HG03159 (cell line): ENCODE measurements around the gene HDAC5.
"Not testable (repeated sequence)": the region's sequence is repeated elsewhere in the genome, so short reads cannot be mapped to it uniquely, and the experiment has no call there.

Source experiments
- ATAC-seq: cut with Tn5 transposase; IDR thresholded peaks from one replicate; pipeline ENCODE4 v1.9.1; 2021; ENCODE audit warnings: mild to moderate bottlenecking, moderate library complexity; ENCODE audit not compliant: unreplicated experiment

HDAC5 gene

DNA sequence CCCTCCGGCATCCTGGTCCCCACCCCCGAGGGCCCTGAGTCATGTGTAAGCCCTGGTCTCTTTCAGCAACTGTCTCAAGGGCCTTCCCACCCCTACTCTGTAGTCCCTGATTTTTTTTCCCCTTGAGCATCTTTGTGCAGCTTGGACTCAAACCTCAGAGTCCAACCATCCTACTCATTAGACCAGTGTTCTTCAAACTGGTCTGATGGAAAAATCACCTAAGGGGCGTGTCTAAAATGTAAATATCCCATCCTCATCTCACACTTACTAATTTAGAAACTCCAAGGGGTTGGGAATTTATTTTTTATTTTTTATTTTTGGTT is 52.3 kb downstream of the HDAC5 start:
- ATAC-seq = no peak

DNA sequence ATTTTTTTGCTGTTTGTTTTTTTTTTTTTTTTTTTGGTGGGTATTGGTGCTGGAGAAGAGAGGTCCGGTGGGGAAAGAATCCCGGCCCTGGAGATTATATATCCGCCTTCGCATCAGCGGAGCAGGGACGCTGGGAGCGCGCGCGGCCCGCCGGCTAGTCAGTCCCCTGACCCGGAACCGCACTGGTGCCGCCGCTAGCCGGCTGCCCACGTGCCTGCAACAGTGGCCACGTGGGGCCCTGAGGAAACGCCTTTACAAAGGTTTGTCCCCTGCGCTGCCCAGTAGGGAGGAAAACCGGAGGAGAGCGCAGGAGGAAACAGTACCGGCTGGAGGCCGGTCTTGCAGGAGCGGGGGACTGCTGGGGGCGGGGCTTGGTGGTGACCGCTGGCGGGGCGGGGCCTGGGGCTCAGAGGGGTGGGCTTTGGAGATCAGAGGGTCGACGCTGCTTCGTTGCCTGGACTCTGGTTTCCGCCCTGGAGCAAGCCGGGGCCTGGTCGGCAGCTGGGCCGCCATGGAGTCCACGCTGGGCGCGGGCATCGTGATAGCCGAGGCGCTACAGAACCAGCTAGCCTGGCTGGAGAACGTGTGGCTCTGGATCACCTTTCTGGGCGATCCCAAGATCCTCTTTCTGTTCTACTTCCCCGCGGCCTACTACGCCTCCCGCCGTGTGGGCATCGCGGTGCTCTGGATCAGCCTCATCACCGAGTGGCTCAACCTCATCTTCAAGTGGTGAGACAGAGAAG is 52.8 kb downstream of the HDAC5 start, which contains the start of gene G6PC3:
Gene G6PC3, plus strand, starts transcription at position 281 of the 743 bp plus-strand sequence. Its CDS starts 231 bp downstream, at position 512.
- ATAC-seq = peak; percentile 60

DNA sequence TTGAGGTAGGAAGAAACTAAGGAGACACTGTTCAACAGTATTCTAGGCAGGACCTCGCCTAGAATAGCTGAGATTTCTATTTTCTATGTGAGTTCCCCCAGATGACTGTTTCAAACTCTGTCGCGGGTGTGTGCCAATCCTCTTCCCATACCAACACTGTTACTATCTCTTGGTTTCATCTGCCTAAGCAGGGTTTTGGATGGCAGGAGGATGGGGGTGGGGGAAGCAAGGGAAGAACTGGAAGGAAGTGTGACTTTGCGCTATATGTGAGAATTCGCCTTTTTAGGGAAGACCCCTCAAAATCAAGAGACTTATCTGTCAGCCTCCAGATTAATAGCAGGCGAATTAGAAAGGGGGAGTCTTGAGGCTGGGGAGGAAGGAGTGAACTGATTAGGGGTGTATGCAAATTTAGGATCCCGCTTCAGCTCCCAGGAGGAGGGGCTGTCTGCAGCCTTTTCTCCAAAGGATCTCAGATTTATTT is 53.4 kb downstream of the HDAC5 start:
- no peak for ATAC-seq

DNA sequence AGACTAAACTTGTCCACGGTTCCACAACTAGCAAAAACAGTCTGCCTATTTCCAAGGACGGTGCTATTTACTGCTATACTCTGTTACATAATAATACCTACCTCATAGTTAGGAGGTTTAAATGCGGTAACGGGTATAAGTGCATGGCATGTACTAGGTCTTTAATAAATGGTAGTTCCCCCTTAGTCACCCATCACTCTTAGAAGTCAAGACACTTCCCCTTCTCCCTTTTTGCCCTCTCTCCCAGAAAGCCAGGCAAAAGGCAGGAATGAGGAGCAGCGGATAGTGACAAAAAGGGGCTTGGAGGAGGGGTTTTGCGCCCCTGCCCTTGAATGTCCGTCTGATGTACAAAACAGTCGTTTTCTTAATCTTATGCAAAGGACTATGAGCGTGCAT is 55.9 kb downstream of the HDAC5 start:
- no peak for ATAC-seq

DNA sequence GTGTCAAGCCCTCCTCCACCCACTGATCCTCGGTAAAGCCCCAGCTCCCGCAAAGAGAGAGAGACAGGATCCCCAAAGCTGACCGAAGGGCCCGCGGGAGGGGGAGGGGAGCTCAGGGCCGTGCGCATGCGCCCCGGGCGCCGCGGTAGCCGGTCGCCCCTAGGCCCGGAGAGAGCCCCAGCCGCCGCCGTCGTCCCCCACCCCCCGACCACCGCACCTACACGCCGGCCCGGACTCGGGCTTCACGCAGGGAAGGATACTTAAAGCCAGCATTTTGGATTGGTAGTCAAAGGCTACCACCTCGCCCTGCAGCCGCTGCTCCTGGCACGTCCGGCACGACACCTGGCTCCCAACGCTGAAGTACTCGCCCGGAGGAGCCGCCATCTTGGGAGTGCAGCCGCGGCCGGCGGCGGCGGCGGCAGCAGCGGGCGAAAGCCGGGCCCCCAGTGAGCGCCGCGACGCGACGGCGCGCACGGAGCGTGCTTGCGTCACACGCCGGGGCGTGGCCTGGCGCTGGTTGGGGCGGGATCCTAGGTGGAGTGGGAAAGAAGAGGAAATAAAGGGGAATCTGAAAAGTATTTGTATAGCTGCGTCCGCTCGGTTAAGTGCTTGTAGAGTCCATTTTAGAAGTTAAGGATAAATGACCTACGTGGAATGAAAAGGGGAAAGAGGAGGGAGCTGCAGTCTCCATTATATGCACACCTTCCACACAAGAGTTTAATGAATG is 57.1 kb downstream of the HDAC5 start, which contains the start of gene LSM12:
Gene LSM12, minus strand, starts transcription at position 468 of the 727 bp plus-strand sequence. Its CDS starts 84 bp downstream, at position 384.
- peak; percentile 71 for ATAC-seq

DNA sequence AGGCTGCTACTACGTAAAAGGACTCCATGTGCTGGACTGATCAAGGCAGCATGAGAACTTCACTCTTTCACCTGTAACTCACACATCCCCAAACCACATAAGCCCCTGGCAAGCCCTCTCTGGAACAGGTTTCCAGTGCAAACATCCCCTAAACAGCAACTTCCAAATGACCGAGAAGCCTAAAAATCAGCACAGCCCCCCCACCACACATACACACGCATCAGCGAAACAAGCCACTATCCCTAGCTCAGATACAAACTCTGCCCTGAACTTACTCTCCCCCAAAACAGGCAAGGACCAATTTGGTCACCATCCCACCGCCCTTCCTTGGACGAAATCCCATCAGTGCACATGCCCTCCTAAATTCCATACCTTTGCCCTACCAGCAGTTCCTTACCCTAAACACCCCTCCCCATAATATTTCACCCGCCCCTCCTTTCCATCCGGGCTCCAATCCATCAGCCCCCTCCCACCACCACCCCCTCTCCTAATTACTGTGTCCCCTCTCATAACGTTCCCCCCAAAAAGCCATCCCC is 57.7 kb downstream of the HDAC5 start:
- no peak for ATAC-seq

DNA sequence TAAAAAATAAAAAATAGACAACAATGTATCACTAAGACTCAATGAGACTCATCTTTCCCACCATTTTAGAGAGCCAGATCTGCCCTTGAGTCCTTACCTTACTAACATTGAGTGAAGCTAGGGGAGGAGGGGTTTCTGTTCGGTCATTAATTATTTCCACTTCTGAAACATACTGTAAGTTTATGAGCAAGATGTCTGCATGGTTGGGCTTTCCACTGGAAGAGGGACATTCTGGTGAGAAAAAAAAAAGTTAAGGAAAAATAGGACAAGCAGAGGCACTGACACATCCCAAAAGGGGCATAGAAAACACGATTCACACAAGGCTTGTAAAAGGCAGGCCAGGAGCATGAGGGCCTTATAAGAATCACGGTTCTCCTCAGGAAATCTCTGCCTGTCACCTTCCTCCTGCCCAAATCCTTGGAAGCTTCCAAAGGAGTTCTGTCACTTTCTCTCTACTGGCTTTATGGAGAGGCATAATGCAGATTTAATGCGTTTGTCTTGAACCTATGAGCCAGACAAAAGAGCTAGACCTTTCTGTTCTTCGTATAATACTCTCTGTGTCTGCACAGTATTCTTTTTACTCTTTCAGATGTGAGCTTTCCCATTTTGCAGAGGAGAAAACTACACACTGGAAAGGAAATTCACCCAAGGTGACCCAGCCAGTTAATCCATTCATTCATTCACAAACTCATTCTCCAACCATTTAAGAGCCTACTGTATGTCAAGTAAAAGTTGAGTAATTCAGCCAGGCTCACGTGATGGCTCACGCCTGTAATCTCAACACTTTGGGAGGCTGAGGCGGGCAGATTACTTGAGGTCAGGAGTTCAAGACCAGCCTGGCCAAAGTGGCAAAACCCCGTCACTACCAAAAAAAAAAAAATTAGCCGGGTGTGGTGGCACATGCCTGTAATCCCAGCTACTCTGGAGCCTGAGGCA is 59.5 kb downstream of the HDAC5 start:
- no peak for ATAC-seq

DNA sequence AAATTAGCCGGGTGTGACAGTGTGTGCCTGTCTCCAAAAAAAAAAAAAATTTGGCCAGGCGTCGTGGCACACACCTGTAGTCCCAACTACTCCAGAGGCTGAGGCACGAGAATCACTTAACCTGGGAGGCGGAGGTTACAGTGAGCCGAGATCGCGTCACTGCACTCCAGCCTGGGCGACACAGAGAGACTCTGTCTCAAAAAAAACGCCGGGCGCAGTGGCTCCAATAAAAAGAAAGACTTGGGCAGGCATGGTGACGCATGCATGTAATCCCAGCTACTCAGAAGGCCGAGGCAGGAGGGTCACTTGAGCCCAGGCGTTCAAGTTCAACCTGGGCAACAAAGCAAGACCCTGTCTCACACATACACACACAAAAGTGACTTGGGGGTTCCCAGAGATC is 60.6 kb downstream of the HDAC5 start:
- no peak for ATAC-seq

DNA sequence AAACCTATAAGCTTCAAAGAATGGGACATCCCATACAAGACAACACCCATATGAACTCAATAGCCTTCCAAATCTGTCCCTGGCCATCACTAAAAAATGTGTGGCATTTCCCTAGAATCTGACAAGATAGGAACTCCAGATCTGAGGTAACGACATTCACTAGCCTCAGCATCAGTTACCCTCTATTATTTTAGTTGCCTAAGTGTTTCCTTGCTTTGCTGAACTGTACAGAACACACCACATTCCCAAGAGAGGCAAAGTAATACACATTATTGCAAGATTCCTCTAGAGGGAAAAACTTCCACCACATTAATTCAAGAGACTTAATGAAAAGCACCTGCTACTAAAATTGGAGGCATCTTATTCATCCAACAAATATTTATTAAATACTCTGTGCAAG is 62.0 kb downstream of the HDAC5 start:
- ATAC-seq = no peak

DNA sequence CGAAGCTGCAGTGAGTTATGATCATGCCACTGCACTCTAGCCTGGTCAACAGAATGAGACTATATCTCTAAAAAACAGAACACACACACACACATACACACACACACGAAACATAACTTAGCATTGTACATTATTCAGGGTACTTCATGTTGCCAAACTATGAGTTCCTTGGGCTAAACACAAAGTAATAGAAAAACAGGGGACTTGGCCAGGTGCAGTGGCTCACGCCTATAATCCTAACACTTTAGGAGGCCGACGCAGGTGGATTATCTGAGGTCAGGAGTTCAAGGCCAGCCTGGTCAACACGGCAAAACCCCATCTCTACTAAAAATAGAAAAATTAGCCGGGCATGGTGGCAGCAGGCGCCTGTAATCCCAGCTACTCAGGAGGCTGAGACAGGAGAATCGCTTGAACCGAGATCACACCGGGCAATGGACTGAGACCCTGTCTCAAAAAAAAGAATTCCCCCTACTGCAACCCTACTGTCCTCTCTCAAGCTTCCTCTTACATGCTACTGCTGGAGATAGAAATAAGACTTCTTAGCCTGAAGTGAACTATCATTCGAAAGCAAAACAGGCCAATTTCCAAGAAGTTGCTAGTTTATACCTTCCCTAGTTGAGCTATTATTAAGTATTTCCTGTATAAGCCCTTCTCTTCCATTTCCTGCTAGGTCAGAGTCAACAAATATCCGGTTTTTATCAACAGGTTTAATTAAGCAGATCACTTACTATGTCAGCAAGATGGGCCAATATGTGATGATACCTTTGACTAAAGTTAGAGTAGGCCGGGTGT is 64.1 kb downstream of the HDAC5 start:
- no peak for ATAC-seq

DNA sequence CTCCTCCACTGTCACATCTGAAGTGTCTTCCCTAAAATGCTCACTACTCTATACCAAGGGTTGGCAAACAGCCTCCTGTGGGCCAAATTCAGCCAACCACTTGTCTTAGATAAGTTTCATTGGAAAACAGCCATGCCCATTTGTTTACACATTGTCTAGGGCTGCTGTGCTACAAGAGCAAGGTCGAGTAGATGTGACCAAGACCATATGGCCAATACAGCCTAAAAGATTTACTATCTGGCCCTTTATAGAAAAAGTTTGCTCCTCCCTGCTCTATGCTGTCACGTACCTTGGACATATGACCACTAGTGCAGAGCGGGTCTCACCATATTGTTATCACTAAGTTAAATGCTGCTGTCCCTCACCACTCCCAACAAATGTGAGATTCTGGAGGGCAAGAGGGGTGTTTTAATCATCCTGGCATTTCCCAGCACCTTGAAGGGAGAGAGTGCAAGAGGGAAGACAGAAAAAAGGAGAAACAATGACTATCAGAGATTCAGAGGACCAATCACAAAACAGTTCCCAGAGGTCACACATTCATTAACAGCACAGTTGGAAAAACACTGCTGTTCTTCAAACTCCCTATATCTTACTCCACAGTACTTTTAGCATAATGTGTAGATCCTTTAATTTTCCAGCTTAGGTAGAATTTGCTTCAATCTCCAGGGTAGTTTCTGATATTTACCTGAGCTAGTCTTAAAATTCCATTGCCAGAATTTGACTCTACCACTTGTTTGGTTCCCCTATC is 70.1 kb downstream of the HDAC5 start:
- ATAC-seq = no peak

DNA sequence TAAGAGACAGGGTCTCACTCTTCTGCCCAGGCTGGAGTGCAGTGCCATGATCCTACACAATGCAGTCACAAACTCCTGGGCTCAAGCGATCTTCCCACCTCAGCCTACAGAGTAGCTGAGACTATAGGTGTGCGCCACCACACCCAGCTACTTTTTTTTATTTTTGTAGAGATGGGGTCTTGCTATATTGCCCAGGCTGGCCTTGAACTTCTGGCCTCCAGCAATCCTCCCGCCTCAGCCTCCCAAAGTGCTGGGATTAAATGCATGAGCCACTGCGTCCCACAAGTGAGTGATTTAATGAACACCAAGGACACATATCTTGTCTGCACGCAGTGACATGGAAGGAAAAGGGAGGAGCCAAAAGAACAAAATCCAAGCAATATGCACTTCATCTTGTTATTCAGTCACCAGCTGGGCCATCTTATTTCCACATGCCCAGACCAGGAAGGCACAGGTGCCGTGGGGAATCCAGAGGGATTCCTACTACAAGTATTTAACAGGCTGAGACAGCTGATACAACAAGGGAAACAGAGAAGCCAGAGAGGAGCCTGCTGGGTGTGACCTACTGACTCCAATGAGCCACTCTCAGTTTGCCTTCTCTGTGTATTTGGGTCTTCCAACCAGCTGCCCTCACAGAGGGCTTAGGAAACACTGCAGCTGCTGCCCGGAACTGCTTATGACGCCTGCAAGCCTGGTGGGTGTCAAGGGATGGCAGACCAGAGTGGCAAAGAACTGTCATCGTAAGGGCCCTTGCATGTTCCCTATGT is 74.0 kb downstream of the HDAC5 start:
- no peak for ATAC-seq

DNA sequence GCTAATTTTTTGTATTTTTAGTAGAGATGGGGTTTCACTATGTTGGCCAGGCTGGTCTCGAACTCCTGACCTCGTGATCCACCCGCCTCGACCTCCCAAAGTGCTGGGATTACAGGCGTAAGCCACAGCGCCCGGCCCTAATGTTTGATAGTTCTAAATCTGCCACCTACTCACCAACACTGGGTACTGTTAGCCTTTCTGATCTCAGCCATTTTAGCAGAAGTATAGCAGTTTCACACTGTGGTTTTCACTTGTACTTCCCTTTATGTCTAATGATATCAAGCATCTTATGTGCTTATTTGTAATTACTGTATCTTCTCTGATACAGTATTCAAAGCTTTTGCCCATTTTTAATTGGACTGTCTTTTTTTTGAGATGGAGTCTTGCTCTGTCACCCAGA is 76.5 kb downstream of the HDAC5 start:
- not testable (repeated sequence) for ATAC-seq

DNA sequence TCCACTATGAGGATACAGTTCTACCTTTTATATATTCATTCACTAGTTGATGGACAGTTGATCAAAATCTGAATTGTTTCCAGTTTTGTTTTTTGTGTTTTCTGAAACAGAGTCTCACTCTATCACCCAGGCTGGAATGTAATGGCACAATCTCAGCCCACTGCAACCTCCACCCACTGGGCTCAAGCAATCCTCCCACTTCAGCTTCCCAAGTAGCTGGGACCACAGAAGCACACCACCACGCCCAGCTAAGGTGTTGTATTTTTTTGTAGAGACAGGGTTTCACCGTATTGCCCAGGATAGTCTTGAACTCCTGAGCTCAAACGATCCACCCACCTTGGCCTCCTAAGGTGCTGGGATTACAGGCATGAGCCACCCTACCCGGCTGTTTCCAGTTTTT is 78.0 kb downstream of the HDAC5 start:
- no peak for ATAC-seq

DNA sequence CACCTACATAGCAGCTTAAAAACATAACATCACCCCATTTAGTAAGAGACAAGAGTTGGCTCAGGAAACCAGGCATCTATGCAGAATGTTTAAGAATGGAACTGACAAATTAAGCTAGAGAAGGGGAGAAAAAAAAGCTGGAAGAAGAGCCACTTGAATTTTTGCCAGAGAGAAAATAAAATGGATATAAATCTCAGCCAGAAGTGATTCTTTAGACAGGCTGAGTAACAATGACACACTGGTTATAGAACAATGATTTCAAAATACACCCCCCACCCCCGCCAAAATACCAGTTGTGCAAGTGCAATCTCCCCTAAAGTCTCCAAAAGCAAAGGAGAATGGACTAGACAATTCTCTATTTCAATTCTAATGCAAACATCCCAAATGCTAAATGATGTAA is 79.4 kb downstream of the HDAC5 start:
- ATAC-seq = no peak

DNA sequence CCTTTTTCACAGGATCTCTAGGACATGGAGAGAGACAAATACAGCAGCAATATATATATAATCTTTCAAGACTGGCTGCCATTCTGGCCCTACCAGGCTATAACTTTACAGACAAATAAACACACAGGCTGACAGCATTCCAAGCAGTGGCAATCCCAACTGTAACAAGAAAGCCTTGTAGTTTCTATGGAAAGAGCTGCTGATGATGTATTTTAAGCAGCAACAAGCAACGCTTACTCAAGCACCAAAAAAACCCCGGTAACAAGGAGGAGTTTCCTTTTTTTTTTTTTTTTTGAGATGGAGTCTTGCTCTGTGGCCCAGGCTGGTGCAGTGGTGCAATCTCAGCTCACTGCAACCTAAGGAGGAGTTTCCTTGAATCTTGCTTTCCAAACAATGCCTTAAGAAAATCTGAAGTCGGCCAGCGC is 80.2 kb downstream of the HDAC5 start:
- no peak for ATAC-seq

DNA sequence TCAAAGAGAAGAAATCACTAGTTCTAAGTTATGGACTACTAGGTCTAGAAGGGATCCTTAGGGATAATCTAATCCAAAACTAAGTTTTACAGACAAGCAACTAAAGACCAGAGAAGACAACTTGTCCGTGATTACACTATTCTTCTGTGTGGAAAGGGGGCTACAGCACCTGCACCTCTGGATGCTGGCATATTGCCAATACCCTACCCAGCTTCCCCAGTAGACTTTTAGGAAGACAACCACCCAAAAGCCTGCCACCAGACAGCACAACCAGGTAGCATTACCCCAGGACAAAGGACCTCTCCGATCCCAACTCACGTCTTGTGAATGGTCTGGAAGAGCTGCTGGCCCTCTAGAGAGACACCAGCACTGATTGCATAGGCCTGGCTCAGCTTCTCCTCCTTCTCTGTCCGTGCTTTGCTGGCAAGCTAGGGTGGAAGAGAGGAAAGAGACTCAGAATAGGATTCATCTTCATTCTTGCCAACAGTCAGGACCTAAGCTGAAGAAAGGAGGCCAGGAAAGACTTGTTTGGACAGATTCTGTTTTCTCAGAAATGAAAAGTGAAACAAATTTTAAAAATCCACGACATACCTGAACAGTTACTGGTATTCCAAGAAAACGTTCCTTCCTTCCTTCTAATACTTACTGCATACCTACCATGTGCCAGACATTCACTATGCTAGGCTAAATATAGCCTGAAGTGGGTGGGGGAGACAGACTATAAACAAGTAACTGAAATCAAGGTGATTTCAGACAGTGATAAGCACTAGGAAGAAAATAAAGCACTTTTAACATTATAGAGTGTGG is 83.4 kb downstream of the HDAC5 start:
- no peak for ATAC-seq

DNA sequence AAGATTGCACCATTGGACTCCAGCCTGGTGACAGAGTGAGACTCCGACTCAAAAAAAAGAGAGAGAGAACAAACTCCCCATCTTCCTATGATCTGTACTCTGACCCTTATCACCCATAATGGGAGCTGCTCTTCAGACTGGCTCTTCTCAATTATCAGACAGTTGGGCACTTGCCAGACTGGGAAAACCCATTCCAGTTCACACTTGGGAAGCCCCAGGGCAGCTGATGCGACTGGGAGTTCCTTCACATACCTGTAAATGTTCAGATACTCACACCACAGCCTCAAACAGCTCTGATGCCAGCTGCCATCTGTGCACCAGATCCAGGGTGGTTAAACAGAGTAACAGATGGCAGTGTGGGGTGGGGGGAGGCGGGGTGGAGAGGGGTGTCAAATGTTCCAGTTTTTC is 84.8 kb downstream of the HDAC5 start:
- no peak for ATAC-seq
